GM18507 (cell line): Measurements from ENCODE around the gene KIAA1549.
"Not testable (repeated sequence)": the region's sequence is repeated elsewhere in the genome, so short reads cannot be mapped to it uniquely, and the experiment has no call there.

Experiments used
- DNase-seq: peaks from one replicate; pipeline ENCODE4 v3.0.0; 2011; ENCODE audit warnings: low read depth; ENCODE audit not compliant: insufficient read length; ENCODE audit errors: extremely low spot score
- FAIRE-seq: peaks from 2 replicates; lab custom pipeline; 2011; peaks lifted over from hg19 to GRCh38; lab: Jason Lieb, UNC

The KIAA1549 gene

DNA sequence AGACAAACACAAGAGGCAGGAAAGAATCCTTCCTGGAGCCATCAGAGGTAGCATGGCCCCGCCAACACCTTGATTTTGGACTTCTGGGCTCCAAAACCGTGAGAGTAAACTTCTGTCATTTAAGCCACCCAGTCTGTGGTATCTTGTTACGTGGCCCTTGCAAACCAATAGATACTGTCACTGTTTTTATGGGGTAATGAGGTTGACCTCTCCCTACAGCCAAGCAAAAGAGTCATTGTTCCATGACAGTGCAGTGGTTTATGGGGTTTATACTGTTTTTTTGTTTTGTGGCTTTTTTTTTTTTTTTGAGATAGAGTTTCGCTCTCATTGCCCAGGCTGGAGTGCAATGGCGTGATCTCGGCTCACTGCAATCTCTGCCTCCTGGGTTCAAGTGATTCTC is 32.8 kb downstream of the KIAA1549 start:
- FAIRE-seq (no peak), DNase-seq (no peak)

DNA sequence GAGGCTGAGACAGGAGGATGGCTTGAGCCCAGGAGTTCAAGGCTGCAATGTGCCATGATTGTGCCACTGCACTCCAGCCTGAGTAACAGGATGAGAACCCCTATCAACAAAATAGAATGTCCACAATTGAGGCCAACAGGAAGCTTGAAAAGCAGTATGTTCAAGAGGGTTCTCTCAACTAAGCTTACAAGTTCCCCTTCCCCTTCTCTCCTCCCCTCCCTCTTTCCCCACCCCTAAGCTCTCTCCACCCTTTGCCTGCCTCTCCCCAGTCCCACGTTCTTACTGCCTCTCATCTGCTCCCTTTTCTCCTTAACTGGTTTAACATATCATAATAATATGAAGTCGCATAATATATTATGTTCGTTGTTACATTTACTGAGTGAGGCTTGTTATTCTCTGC is 35.4 kb downstream of the KIAA1549 start:
- no peak for DNase-seq
- no peak for FAIRE-seq

DNA sequence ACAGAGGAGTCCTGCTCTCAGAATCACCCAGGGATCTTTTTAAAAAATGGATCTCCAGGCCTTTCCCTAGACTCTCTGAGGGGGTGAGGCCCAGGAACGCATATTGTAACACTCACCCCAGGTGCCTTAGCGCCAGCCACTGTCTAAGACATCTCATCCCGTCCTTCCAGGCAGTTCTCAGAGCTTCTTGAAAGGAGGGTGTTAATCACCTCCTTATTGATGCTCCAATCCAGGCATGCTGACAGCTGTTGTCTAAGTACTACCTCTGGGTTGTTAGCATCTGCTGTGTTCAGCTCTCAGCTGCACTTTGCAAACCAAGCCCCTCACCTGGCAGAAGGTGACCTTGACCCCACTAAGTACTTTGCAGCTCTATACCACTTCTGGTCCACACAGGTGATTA is 36.0 kb downstream of the KIAA1549 start:
- DNase-seq (no peak), FAIRE-seq (no peak)

DNA sequence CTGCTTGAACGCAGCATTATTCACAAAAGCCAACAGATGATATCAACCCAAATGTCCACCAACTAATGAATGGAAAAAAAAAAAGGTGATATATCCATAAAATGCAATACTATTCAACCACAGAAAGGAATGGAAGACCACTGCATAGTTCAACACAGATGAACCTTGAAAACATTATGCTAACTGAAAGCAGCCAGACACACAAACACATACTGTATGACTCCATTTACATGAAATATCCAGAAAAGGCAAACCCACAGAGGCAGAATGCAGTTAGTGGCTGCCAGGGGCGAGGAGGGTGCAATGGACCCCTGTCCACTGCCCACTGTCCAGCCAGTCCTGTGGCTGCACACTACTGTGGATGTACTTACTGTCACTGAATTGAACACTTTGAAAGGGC is 36.6 kb downstream of the KIAA1549 start:
- FAIRE-seq (no peak), DNase-seq (no peak)

DNA sequence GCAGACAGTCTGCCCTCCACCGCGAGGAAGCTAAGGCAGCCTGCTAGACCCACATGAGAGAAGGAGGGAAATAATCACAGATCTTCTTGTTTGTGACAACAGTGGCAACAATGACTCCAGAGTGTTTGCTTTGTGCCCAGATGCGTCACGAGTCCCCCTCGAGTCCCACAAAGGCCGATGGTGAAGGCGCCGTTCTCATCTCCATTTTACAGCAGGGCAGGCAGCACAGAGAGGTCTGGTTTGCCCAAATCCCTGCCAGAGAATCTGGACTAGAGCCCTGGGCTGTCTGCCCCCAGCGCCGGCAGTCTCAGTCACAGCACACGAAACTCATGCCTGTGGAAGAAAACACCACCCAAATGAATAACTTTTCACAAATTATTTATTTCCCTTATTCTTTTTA is 38.1 kb downstream of the KIAA1549 start:
- no peak for FAIRE-seq
- no peak for DNase-seq

DNA sequence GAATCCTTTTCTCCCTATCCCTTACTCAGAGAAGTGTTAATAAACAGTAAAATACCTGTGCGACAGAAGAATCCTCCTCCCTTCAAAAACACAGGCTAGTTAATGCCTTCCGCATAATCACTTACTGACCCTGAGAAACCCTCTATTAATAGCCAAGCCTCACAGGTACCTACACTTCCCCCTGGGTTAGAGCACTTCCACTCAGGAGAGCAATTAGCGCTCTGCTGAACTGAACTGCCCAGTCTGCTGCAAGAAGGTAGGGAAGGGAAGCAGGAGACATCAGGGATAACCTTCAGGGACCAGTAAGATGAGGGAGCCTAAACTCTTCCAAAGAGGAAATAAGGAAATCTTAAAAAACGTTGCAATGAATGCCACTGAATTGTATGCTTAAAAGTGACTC is 39.6 kb downstream of the KIAA1549 start:
- FAIRE-seq (no peak), DNase-seq (no peak)

DNA sequence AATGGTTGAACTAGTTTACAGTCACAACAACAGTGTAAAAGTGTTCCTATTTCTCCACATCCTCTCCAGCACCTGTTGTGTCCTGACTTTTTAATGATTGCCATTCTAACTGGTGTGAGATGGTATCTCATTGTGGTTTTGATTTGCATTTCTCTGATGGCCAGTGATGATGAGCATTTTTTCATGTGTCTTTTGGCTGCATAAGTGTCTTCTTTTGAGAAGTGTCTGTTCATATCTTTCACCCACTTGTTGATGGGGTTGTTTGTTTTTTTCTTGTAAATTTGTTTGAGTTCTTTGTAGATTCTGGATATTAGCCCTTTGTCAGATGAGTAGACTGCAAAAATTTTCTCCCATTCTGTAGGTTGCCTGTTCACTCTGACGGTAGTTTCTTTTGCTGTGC is 40.6 kb downstream of the KIAA1549 start:
- FAIRE-seq, DNase-seq: not testable (repeated sequence)

DNA sequence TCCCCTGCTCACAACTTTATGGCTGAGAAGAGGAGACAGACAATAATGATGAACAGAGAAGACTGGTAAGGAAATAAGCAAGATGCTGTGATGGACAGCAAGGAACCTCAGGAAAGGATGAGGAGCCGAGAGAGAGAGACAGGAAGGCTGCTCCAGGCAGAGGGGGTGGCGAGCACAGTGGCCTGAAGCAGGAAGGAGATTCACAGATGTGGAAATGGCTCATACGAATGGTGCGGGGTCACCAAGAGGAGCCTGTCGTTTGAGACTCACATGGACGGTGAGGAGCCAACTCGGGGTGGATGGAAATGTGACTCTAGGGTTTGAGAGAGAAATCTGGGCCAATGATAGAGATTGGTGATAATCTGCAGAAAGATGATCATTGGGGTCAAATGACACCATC is 43.7 kb downstream of the KIAA1549 start:
- FAIRE-seq, result no peak
- DNase-seq, result no peak

DNA sequence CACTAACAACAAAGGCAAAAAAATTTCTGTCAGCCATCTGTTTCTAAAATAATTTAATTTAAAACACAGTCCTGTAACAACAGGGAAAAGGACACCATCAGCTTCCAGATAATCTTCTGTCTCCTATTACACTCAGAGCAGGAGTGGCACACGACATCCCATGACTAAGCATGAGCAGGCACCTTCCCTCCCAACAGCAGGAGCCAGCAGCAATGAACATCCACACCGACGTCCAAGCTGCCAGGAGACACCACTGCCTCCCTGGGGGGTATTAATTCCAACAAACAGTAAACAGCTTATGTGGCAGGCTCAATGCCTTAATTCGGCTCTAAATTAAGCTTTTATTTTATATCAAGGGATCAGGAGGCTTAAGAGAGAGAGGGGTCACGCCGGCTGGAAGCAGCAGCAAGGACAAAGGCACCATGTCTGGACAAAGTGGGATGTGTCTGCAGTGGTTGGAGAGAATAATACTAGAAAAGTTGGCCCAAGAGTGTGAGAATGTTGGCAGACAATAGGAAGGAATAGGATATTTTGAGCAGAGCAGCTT is 45.7 kb downstream of the KIAA1549 start:
- DNase-seq (no peak), FAIRE-seq (no peak)

DNA sequence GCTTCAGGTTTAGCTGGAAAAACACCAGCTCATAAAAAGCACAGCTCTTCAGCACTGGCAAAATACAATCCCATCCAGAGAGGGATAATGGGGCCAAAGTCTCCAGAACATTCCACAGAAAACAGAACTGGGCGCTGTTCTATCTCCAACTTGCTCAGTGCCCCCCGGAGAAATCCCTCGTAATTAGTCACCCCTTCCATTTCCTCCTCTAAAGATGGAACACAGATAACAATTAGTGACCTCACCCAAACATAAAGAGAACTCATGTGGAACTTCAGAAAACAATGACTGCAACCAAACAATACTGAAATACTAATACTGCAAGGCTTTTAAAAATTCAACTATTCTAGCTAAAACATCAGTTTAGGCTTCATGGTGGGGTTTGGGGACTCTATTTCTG is 46.3 kb downstream of the KIAA1549 start:
- no peak for DNase-seq
- FAIRE-seq, result no peak

DNA sequence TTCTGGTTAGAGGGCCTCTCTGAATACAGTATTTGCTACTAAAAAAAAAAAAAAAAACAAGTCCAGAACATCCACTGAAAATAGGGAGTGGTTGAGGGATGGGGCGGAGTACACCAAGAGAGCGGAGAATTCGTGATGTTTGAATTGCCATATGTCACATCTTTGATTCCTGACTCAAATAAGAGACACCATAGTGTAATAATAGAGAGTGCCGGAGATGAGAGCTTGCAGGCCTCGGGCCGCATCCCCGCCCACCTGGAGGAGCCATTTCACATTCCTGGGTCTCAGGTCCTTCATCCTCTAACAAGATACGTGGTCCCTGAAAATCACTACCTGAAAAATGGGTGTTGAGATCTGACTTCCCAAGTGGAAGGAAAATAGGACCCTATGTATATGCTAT is 46.8 kb downstream of the KIAA1549 start:
- FAIRE-seq (no peak), DNase-seq (no peak)

DNA sequence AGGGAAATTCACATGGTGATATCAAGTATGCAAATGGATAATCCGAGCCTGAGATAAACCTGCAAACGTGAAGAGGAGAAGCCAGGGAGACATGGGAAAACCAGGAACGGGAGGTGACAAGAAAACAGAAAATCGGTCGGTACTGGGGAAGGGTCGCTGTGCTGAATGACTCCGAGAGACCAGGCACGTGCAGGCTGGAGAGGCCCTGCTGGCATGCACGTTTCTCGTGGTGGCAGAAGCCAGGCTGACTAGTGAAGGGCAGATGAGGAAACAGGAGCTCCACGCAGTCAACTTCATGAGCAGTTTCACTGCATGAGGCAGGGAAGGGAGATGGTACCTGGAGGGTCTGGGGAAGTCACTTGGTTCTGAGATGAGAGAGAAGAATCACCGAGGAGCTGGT is 48.3 kb downstream of the KIAA1549 start:
- DNase-seq (no peak), FAIRE-seq (no peak)

DNA sequence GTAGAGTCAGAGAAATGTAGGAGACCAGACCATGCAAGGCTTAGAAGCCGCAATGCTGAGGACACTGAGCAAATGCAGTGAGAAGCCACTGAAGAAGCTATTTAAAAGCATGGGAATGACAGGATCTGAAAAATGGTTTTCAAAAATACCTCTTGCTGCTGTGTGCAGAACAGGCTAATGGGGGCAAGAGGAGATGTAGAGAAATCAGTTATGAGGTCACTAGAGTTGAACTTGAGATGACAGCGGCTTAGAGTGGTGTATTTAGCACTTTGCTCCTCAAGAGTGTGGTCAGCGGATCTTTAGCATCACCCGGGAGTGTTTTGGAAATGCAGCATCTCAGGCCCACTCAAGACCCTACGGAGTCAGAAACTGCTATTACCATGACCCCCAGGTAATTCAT is 48.8 kb downstream of the KIAA1549 start:
- FAIRE-seq (no peak), DNase-seq (no peak)

DNA sequence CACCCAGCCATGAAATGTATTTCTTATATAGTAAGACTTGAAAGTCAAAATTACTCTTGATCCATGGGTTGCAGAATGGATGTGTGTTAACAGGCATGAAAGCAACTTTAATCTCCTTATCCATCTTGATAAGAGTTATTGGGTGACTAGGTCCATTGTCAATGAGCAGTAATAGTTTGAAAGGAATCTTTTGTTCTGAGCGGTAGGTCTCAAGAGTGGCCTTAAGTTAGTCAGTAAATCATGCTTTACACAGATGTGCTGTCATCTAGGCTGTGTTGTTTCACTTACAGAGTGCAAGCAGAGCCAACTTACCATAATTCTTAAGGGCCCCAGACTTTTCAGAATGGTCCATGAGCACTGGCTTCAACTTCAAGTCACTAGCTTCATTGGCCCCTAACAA is 51.2 kb downstream of the KIAA1549 start:
- no peak for DNase-seq

DNA sequence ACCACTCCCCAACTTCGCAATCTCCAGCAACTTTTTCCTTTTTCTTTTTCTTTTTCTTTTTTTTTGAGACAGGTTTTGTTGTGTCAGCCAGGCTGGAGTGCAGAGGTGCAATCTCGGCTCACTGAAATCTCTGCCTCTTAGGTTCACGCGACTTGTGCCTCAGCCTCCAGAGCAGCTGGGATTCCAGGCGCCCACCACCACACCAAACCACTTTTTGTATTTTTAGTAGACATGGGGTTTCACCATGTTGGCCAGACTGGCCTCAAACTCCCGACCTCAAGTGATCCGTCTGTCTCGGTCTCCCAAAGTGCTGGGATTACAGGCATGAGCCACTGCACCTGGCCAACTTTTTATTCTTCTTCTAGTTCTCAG is 55.0 kb downstream of the KIAA1549 start:
- no peak for DNase-seq
- FAIRE-seq, result no peak

More for the DNA sequence above, 51.2 kb downstream of the KIAA1549 start:
- FAIRE-seq, result no peak

DNA sequence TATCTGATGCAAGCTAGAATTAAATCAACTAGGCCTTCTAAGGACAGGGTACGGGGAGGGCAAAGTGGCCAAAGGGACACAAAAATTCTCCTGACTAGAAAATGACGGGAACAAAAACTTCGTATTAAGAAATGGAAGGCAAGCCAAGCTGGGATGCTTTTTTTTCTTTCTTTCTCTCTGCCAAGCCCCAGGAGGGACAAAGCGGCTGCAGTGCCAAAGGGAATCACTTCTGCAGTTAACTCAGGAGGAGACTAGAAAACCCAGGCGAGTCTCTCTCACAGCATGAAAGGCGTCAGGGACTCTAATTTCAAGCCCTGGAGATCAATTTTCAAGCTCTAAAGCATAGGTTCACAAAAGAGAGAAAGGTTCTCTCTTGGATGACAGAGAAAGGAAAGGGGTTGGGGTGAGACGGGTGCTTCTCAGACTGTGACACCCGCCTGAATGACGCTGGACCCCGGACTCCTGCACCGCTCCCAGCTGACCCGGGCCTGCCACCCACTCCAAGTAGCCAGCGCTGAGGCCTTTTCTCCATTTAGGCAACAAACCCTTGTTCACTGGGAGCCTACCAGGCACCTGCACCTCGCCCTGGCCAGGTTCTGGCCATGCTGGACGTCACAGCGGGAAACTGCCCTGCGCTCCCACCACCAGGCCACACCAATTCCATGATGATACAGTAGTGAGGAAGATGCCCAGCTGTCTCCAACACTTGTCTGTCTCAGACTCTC is 56.5 kb downstream of the KIAA1549 start:
- DNase-seq, result no peak
- FAIRE-seq, result no peak

DNA sequence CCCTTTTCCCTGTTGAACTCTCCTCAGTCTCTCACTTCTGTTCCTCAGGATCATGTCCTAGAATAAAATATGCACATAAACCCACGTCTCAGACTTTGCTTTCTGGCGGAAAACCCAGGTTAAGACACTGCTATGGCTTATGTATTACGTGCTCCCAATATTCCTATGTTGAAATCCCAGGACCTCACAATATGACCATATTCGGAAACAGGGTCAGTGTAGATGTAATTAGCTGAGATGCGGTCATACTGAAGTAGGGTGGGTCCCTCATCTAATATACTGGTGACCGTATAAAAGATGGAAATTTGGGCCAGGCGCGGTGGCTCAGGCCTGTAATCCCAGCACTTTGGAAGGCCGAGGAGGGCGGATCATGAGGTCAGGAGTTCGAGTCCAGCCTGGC is 59.9 kb downstream of the KIAA1549 start:
- DNase-seq (no peak), FAIRE-seq (no peak)

DNA sequence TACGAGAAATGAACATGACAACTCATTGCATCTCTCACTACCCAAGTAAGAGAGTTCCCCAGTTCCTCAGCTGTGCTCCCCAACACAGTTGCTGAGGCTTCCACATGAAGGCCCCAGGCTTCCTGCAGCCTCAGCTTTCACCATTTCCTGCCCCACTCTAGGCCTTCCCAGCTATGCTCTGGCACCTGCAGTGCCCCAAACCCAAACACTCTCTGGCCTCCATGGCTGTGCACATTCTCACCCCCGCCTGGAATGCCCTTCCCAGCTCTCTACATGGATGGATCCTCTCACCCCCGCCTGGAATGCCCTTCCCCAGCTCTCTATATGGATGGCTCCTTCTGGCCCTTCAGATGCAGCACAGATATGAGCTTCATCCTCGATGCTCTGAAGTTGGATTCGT is 61.3 kb downstream of the KIAA1549 start:
- no peak for DNase-seq
- no peak for FAIRE-seq

DNA sequence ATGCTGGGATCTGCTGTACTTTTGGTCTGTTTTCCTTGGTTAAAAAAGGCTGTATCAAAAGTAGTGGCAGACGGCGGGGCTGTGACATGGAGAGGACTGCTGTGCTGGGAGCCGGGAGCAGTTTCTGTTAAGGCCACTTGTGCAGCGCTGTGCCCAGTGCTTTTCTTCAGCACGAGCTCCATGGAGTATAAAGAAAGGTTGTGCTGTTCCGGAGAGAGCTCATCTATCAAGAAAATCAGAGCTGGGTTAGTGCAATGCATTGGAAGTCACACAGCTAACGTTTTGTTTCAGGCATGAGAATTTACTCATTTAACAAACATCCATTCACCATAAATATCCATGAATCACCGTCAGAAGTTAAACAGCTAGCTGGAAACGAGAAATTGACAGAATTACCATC is 62.0 kb downstream of the KIAA1549 start:
- FAIRE-seq, result no peak
- no peak for DNase-seq

DNA sequence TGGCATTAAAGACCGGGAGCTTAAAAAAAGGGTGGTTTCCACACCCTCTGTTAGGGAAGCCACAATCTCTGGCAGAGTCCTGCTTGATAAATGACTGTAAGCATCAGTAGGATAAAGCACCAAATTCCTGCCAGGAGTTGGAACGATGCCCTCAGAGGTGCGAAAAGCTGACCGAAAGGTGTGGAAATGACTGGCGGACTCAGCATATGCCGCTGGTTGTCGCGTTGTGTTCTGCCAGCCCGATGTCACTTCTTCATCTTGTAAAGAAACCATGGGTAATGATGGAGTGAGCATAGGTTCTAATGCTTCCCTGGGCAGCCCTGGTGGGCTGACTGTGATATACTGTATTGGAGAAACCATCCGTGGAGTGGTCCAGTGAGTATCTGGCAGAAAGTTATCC is 62.4 kb downstream of the KIAA1549 start:
- DNase-seq (no peak), FAIRE-seq (no peak)

DNA sequence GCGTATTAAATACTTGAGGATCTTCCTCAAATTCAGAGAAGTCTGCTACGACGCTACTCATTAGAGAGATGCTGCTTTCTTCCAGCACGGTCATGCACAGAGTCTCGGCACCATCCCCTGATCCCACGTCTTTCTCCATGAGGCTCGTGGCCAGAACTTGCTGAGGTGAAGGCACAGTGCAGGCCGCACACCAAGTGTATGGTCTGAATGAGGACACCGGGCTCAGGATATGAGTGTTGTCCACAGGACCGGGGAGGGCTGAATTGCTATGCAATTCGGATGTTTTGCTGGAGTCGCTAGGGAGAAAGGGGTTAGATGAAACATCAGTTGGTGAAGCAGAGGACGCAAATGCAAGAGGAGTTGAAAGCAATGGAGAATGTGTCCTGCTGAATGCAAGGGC is 63.0 kb downstream of the KIAA1549 start:
- FAIRE-seq (no peak), DNase-seq (no peak)

DNA sequence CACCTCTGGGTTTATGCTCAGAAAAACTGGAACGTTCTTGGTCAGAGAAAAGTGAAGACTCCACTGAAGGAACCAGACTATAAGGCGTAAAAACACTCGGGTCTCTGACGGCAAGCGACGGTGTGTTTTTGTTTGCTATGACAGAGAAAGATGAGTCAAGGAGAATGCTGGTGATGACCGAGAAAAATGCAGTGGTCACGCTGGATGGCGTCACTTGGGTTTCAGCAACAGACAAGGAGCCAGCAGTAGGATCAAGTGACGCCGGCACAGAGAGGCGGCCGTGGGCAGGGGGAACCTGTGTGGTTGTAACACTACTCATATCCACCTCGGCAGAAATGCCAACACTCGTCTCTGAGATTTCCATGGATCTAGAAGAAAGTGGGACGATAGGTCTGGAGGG is 63.4 kb downstream of the KIAA1549 start:
- FAIRE-seq (no peak), DNase-seq (no peak)
